Measurements from ENCODE around the gene GABPA. TPM values are rescaled to one million over a fixed set of nuclear protein-coding genes. Genes with fewer than 3 reads are reported as not detected.

Gene GABPA
- total and polyA plus RNA-seq, 2 donors (not counting 1 experiment from before 2014, with no cell fraction given) = 10.3 to 29.7 TPM

DNA sequence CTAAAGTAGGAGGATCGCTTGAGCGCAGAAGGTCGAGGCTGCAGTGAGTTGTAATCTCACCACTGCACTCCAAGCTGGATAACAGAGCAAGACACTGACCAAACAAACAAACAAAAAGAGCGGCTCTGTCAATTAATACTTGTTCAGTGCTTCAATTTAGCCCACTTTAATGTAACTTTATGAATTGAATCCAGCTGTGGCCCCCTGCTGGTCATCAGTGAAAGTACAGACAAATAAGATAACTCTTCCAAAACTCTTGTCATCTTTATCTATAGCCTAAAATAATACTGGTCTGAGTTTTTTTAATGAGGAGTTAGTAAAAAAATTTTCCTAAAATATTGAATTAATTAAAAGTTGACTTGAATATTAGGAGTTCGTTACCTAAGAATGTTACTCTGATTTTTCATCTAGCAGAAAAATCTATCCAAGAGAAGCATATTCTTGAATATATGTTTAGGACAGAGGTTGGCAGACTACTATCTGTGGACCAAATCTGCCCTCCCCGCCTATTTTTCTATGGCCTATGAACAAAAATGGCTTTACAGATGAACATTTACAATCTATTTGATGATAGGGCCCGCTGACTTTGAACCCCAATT lies 26.2 kb upstream of the GABPA start:
- no peak overlapping the region for H3K4me3 ChIP-seq (ENCODE audit: control extremely low read depth in 1 of 5, extremely low read depth in 1 of 5, insufficient read depth in 1 of 5, low read depth in 2 of 5, low read length in 4 of 5)
- no peak overlapping the region for H3K4me3 Mint-ChIP-seq
- no peaks in the 10 kb centered on the region for H3K79me2 ChIP-seq (ENCODE audit: control insufficient read depth, insufficient read depth, low read length)
- H3K9me3 Mint-ChIP-seq (ENCODE audit: insufficient read depth) = no peaks in the 10 kb centered on the region
- H3K27me3 Mint-ChIP-seq = no peaks in the 10 kb centered on the region
- no peak overlapping the region for H3K9ac ChIP-seq (ENCODE audit: low read length)
- H3K27me3 ChIP-seq (replicated peaks in 1 of 4; ENCODE audit: control extremely low read depth in 1 of 4, control insufficient read depth in 3 of 4, insufficient read depth in 4 of 4, low read length in 3 of 4) = no peaks in the 10 kb centered on the region
- H3K36me3 ChIP-seq (replicated peaks in 1 of 2; ENCODE audit: control extremely low read depth in 1 of 2, control insufficient read depth in 1 of 2, extremely low read depth in 1 of 2, insufficient read depth in 2 of 2, low read length in 1 of 2) = no peaks in the 10 kb centered on the region
- ChIA-PET POLR2A (interaction anchor here (0.7 kb wide), 1 partner anchor 98 kb away, joined by 3 read pairs; no protein-coding TSS in a partner anchor), CTCF (interaction anchor here (1.0 to 3.9 kb wide), 11 partner anchors 9 to 292 kb away, joined by 3 to 71 read pairs (median 5); partner anchors contain the start of genes JAM2 and MRPL39)
- H3K4me1 ChIP-seq (ENCODE audit: control insufficient read depth in 2 of 2, insufficient read depth in 2 of 2, low read length in 2 of 2) = no peaks in the 10 kb centered on the region
- H3K4me2 ChIP-seq (replicated peaks; ENCODE audit: low read depth, low read length, poor library complexity, severe bottlenecking) = no peak overlapping the region
- no peaks in the 10 kb centered on the region for H4K20me1 ChIP-seq (ENCODE audit: control insufficient read depth, insufficient read depth, low read length, poor library complexity, severe bottlenecking)
- H3K27ac Mint-ChIP-seq = no peak overlapping the region
- no peaks in the 10 kb centered on the region for H3K9me3 ChIP-seq (ENCODE audit: control extremely low read depth in 1 of 3, control insufficient read depth in 2 of 3, insufficient read depth in 1 of 3, low read length in 2 of 3)
- H3K4me1 Mint-ChIP-seq = no peaks in the 10 kb centered on the region
- no peak overlapping the region for H3K27ac ChIP-seq (ENCODE audit: low read length in 2 of 2)
- no peak for TF ChIP-seq EZH2 (IDR thresholded peaks at IDR 0.05; ENCODE audit: borderline replicate concordance, insufficient read depth, low read depth, low read length, poor library complexity, severe bottlenecking)
- TF ChIP-seq, protein P1, sequence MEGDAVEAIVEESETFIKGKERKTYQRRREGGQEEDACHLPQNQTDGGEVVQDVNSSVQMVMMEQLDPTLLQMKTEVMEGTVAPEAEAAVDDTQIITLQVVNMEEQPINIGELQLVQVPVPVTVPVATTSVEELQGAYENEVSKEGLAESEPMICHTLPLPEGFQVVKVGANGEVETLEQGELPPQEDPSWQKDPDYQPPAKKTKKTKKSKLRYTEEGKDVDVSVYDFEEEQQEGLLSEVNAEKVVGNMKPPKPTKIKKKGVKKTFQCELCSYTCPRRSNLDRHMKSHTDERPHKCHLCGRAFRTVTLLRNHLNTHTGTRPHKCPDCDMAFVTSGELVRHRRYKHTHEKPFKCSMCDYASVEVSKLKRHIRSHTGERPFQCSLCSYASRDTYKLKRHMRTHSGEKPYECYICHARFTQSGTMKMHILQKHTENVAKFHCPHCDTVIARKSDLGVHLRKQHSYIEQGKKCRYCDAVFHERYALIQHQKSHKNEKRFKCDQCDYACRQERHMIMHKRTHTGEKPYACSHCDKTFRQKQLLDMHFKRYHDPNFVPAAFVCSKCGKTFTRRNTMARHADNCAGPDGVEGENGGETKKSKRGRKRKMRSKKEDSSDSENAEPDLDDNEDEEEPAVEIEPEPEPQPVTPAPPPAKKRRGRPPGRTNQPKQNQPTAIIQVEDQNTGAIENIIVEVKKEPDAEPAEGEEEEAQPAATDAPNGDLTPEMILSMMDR (IDR thresholded peaks at IDR 0.05) = peak; percentile 98
- WGBS (ENCODE audit: insufficient coverage) = 80% methylated on average over 4 of the region's 7 CpGs
- intact Hi-C loops (cut with micrococcal nuclease) = loop anchor here (1.0 kb wide), 2 partner anchors 100 to 287 kb away; no protein-coding TSS in a partner anchor
- H2AFZ ChIP-seq (ENCODE audit: insufficient read depth, low read depth, low read length, poor library complexity, severe bottlenecking) = no peak overlapping the region
- peak; percentile 36 for ATAC-seq (ENCODE audit: low read depth)
- peak; percentile 72 for DNase-seq

DNA sequence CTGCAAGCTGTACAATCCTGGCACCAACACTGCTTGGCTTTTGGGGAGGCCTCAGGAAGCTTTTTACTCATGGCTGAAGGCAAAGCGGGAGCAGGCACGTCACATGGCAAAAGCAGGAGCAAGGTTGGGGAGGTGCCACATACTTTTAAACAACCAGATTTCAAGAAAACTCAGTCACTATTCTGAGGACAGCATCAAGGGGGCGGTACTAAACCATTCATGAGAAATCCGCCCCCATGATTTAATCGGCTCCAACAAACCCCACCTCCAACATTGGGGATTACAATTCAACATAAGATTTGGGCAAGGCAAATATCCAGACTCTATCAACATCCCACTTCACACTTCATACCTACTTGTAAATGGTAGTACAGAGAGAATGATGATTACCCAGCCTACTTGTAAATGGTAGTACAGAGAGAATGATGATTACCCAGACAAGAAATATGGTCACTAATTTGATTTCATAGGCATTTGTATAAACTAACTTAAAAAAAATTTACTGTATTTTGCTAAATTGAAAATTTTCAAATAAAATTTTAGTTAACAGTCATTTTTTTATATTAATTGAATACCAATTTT lies 25.0 kb upstream of the GABPA start:
- H3K4me3 Mint-ChIP-seq = no peak overlapping the region
- TF ChIP-seq, protein P1 (IDR thresholded peaks at IDR 0.05) = no peak
- TF ChIP-seq EZH2 (IDR thresholded peaks at IDR 0.05; ENCODE audit: borderline replicate concordance, insufficient read depth, low read depth, low read length, poor library complexity, severe bottlenecking) = no peak
- Histone ChIP-seq H3K9me3 (ENCODE audit: control extremely low read depth in 1 of 3, control insufficient read depth in 2 of 3, insufficient read depth in 1 of 3, low read length in 2 of 3) (no peaks in the 10 kb centered on the region), H3K4me3 (ENCODE audit: control extremely low read depth in 1 of 5, extremely low read depth in 1 of 5, insufficient read depth in 1 of 5, low read depth in 2 of 5, low read length in 4 of 5) (no peak overlapping the region), H4K20me1 (ENCODE audit: control insufficient read depth, insufficient read depth, low read length, poor library complexity, severe bottlenecking) (no peaks in the 10 kb centered on the region), H3K4me2 (replicated peaks; ENCODE audit: low read depth, low read length, poor library complexity, severe bottlenecking) (no peak overlapping the region), H3K36me3 (replicated peaks in 1 of 2; ENCODE audit: control extremely low read depth in 1 of 2, control insufficient read depth in 1 of 2, extremely low read depth in 1 of 2, insufficient read depth in 2 of 2, low read length in 1 of 2) (no peaks in the 10 kb centered on the region), H3K4me1 (ENCODE audit: control insufficient read depth in 2 of 2, insufficient read depth in 2 of 2, low read length in 2 of 2) (no peaks in the 10 kb centered on the region), H3K27ac (ENCODE audit: low read length in 2 of 2) (no peak overlapping the region), H3K27me3 (replicated peaks in 1 of 4; ENCODE audit: control extremely low read depth in 1 of 4, control insufficient read depth in 3 of 4, insufficient read depth in 4 of 4, low read length in 3 of 4) (no peaks in the 10 kb centered on the region), H2AFZ (ENCODE audit: insufficient read depth, low read depth, low read length, poor library complexity, severe bottlenecking) (no peak overlapping the region), H3K9ac (ENCODE audit: low read length) (no peak overlapping the region), H3K79me2 (ENCODE audit: control insufficient read depth, insufficient read depth, low read length) (no peaks in the 10 kb centered on the region)
- WGBS (ENCODE audit: insufficient coverage) = 100% methylated on average over 4 of the region's 5 CpGs
- H3K9me3 Mint-ChIP-seq (ENCODE audit: insufficient read depth) = no peaks in the 10 kb centered on the region
- CTCF ChIA-PET = interaction anchor here (1.6 to 2.3 kb wide), 2 partner anchors 102 to 289 kb away, joined by 5 to 10 read pairs; no protein-coding TSS in a partner anchor
- no peak overlapping the region for H3K27ac Mint-ChIP-seq
- intact Hi-C loops (cut with micrococcal nuclease) = no loop called here
- POLR2A ChIA-PET = no interaction called here
- H3K4me1 Mint-ChIP-seq = no peaks in the 10 kb centered on the region
- DNase-seq (no peak), ATAC-seq (ENCODE audit: low read depth) (no peak)
- no peaks in the 10 kb centered on the region for H3K27me3 Mint-ChIP-seq

Data from B cell (primary cell).